Neutrophil (primary cell): ENCODE measurements around the gene THRAP3.

Source experiments
- H3K27ac ChIP-seq: fragments of 200-600 bp; sonication (generic); 2 replicates; pipeline ENCODE4 v1.5.1; 2016; ENCODE audit warnings: mild to moderate bottlenecking, moderate library complexity
- H3K27me3 ChIP-seq: fragments of 200-600 bp; sonication (generic); 2 replicates; pipeline ENCODE4 v1.6.0; 2016; ENCODE audit warnings: mild to moderate bottlenecking
- H3K36me3 ChIP-seq: fragments of 200-600 bp; sonication (generic); 2 replicates; pipeline ENCODE4 v1.5.1; 2017
- H3K4me1 ChIP-seq, 2 experiments: fragments of 200-600 bp in 1 of 2; sonication (generic) in 1 of 2; 1 replicate in 1 of 2; 2 replicates in 1 of 2; pipeline versions ENCODE4 v1.5.1 to v1.6.1; 2013 to 2016; ENCODE audit warnings: low read depth in 1 of 2, low read length in 1 of 2, mild to moderate bottlenecking in 1 of 2, moderate library complexity in 1 of 2; ENCODE audit not compliant: control insufficient read depth in 1 of 2, insufficient read depth in 1 of 2
- H3K4me3 ChIP-seq, 2 experiments: fragments of 200-600 bp in 1 of 2; sonication (generic) in 1 of 2; 1 replicate in 1 of 2; 2 replicates in 1 of 2; pipeline ENCODE4 v1.5.1; 2013 to 2016; ENCODE audit warnings: low read depth in 1 of 2, low read length in 1 of 2, mild to moderate bottlenecking in 1 of 2, moderate library complexity in 1 of 2
- H3K9me3 ChIP-seq: fragments of 200-600 bp; sonication (generic); 2 replicates; pipeline ENCODE4 v1.5.1; 2016
- TF ChIP-seq, protein P1 (sequence below): fragments of 200-600 bp; sonication (generic); IDR thresholded peaks from 2 replicates; pipeline ENCODE4 v1.5.1; 2016; ENCODE audit warnings: antibody characterized with exemption

Gene THRAP3

DNA sequence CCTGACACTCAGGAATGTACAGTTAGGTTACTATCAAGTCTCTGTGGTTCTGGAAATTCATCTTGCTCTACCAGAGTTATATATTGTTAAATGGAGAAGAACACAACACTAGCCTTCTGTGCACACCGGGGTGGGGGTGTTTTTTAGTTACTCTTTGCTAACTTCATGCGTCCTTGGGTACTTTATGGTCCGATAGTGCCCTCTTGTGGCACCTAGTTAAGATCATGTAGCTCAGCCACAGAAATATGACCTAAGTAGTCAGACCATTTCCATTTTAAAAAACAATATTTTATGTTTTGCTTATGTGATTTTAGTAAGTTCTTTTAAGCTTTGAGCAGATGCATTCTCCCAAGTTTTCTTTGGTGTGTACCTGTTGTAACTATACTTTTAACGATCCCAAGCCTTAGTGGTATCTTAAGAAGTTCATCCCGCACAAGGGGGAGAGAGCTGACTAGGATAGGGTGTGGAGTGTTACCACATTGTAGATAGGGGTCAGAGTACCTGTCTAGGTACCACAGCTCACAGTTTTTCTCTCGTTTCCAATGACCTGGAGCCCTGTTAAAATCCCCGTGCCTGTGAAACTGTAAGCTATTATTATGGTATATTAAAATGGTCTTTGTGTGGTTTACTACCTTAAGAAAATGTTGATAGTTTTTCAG, 61.3 kb downstream of the THRAP3 start:
- H3K27ac ChIP-seq: peak overlapping the region; percentile 37
- TF ChIP-seq, protein P1, sequence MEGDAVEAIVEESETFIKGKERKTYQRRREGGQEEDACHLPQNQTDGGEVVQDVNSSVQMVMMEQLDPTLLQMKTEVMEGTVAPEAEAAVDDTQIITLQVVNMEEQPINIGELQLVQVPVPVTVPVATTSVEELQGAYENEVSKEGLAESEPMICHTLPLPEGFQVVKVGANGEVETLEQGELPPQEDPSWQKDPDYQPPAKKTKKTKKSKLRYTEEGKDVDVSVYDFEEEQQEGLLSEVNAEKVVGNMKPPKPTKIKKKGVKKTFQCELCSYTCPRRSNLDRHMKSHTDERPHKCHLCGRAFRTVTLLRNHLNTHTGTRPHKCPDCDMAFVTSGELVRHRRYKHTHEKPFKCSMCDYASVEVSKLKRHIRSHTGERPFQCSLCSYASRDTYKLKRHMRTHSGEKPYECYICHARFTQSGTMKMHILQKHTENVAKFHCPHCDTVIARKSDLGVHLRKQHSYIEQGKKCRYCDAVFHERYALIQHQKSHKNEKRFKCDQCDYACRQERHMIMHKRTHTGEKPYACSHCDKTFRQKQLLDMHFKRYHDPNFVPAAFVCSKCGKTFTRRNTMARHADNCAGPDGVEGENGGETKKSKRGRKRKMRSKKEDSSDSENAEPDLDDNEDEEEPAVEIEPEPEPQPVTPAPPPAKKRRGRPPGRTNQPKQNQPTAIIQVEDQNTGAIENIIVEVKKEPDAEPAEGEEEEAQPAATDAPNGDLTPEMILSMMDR: peak; percentile 68

DNA sequence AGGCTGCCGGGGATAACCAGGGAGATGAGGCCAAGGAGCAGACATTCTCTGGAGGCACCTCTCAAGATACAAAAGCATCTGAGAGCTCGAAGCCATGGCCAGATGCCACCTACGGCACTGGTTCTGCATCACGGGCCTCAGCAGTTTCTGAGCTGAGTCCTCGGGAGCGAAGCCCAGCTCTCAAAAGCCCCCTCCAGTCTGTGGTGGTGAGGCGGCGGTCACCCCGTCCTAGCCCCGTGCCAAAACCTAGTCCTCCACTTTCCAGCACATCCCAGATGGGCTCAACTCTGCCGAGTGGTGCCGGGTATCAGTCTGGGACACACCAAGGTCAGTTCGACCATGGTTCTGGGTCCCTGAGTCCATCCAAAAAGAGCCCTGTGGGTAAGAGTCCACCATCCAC, 62.6 kb downstream of the THRAP3 start:
- Histone ChIP-seq H3K9me3 (no peaks in the 10 kb centered on the region), H3K36me3 (peaks cover 89% of the 10 kb centered on the region), H3K27ac (no peak overlapping the region), H3K27me3 (no peaks in the 10 kb centered on the region), H3K4me3 (no peak overlapping the region), H3K4me1 (peaks cover 0 to 3% of the 10 kb centered on the region in 2 experiments)
- TF ChIP-seq, protein P1: no peak

More for the DNA sequence above, 61.3 kb downstream of the THRAP3 start:
- Histone ChIP-seq H3K4me3 (no peak overlapping the region), H3K9me3 (no peaks in the 10 kb centered on the region), H3K4me1 (peaks cover 0 to 3% of the 10 kb centered on the region in 2 experiments), H3K27me3 (no peaks in the 10 kb centered on the region), H3K36me3 (peaks cover 77% of the 10 kb centered on the region)

DNA sequence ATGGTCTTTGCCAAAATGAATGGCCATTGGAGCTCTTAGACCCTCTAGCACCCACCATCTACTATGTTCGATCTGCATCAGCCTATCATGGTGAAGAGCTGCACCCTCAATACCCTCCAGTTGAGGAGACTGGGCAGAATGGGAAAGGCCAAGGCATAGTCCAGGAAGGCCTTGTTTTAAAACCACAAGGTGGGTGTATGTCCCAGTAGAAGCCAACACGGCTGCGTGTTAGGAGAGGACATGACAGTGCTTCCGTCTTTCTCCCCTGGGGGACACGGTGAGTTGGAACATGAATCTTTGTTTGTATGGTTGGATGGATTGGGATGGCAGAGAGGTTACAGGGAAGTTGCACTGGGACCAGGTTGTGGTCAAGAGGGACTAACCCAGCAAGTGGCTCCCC, 63.4 kb downstream of the THRAP3 start:
- no peak overlapping the region for H3K27ac ChIP-seq
- H3K27me3 ChIP-seq: no peaks in the 10 kb centered on the region
- H3K9me3 ChIP-seq: no peaks in the 10 kb centered on the region
- peaks cover 0 to 3% of the 10 kb centered on the region in 2 experiments for H3K4me1 ChIP-seq
- TF ChIP-seq, protein P1: no peak
- H3K4me3 ChIP-seq: no peak overlapping the region
- H3K36me3 ChIP-seq: peaks cover 94% of the 10 kb centered on the region

DNA sequence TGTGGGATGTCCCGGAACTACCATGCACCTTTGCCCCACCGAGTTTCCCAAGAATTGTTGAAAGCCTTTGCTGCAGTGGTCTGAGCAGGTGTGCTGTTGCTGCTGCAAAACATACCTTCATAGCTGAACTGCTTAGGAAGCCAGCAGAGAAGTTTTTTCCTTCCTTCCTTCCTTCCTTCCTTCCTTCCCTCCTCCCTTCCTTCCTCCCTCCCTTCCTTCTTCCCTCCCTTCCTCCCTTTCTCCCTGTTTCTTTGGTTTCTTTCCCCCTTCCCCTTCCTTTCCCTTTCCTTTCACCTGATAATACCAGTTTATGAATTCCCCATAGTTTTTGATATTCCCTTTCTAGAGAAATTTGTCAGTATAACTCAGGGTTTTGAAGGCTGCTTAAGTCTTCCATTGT, 71.1 kb downstream of the THRAP3 start:
- Histone ChIP-seq H3K4me3 (no peak overlapping the region), H3K4me1 (peaks cover 0 to 6% of the 10 kb centered on the region in 2 experiments), H3K27me3 (no peaks in the 10 kb centered on the region), H3K36me3 (peaks cover 88% of the 10 kb centered on the region), H3K27ac (no peak overlapping the region), H3K9me3 (no peaks in the 10 kb centered on the region)
- TF ChIP-seq, protein P1: no peak

DNA sequence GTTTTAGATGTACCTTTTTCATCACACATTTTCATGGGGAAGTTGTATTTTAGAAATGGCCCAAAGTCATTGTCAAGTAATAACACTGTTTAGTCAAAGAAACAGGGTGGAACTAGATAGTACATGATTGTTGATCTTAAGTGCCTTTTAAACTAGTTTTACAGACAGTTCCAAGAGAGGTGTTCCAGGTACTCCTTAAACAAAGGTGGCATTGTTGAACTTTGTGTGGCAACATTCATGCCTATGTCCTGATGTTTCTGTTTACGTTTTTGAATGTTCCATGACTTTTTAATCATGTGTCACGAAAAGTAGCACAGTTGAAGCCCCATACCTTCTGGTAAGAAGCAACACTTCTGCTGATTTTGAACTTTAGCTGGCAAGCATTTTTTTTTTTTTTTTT, 72.8 kb downstream of the THRAP3 start:
- H3K4me1 ChIP-seq: peaks cover 0 to 6% of the 10 kb centered on the region in 2 experiments
- H3K27me3 ChIP-seq: no peaks in the 10 kb centered on the region
- TF ChIP-seq, protein P1: no peak
- peak overlapping the region; percentile 28 for H3K27ac ChIP-seq
- H3K36me3 ChIP-seq: peaks cover 88% of the 10 kb centered on the region
- no peaks in the 10 kb centered on the region for H3K9me3 ChIP-seq
- no peak overlapping the region for H3K4me3 ChIP-seq
